HepG2 (cell line): ENCODE results near the gene ZFHX3. TPM values are rescaled to one million over a fixed set of nuclear protein-coding genes. Genes with fewer than 3 reads are reported as not detected.

Source experiments
- FOXJ3 ChIP-seq: sonication (generic); formaldehyde crosslinking; IDR thresholded peaks from 2 replicates; pipeline ENCODE4 v1.4.0; 2020; ENCODE audit warnings: missing genetic modification reagents, mild to moderate bottlenecking, borderline replicate concordance
- KLF16 ChIP-seq, 2 experiments: sonication (generic) in 1 of 2; formaldehyde crosslinking in 1 of 2; IDR thresholded peaks; 2 replicates each; pipeline versions ENCODE4 v1.6.1 to v1.8.0; 2016 to 2023; ENCODE audit warnings: missing genetic modification reagents in 2 of 2, missing compliant biosample characterization in 1 of 2
- MBNL3 ChIP-seq: fragments of 250-450 bp; sonication (Bioruptor Pico); conservative IDR thresholded peaks from 2 replicates; pipeline ENCODE4 v1.8.0; 2022; ENCODE audit warnings: mild to moderate bottlenecking, inconsistent platforms
- MLLT10 ChIP-seq: sonication (generic); formaldehyde crosslinking; IDR thresholded peaks from 2 replicates; pipeline ENCODE4 v1.4.0; 2020; ENCODE audit warnings: missing genetic modification reagents
- MYC ChIP-seq: sonication (generic); formaldehyde crosslinking; IDR thresholded peaks from 2 replicates; pipeline ENCODE4 v1.9.0; 2021; ENCODE audit warnings: missing genetic modification reagents, borderline replicate concordance
- NFATC3 ChIP-seq: sonication (generic); formaldehyde crosslinking; IDR thresholded peaks from 2 replicates; pipeline ENCODE4 v1.5.1; 2020; ENCODE audit warnings: mild to moderate bottlenecking, missing genetic modification reagents
- NFKBIZ ChIP-seq: IDR thresholded peaks from 2 replicates; pipeline ENCODE4 v1.6.1; 2018; ENCODE audit warnings: missing genetic modification reagents, missing compliant biosample characterization
- NR2C2 ChIP-seq: sonication (generic); formaldehyde crosslinking; IDR thresholded peaks from 2 replicates; pipeline ENCODE4 v1.4.0; 2020; ENCODE audit warnings: missing genetic modification reagents, mild to moderate bottlenecking, moderate library complexity, borderline replicate concordance
- RORA ChIP-seq: sonication (generic); formaldehyde crosslinking; IDR thresholded peaks from 2 replicates; pipeline ENCODE4 v1.5.0; 2020; ENCODE audit warnings: mild to moderate bottlenecking, missing genetic modification reagents, moderate library complexity
- THAP11 ChIP-seq: IDR thresholded peaks from 2 replicates; pipeline ENCODE4 v1.6.1; 2016; ENCODE audit warnings: missing biosample characterization, missing genetic modification reagents
- ZNF20 ChIP-seq: sonication (generic); formaldehyde crosslinking; IDR thresholded peaks from 2 replicates; pipeline ENCODE4 v1.4.0; 2020; ENCODE audit warnings: mild to moderate bottlenecking, moderate library complexity, missing genetic modification reagents
- ZNF251 ChIP-seq: sonication (generic); formaldehyde crosslinking; IDR thresholded peaks from 2 replicates; pipeline ENCODE4 v1.9.0; 2021; ENCODE audit warnings: mild to moderate bottlenecking, missing genetic modification reagents
- ZNF282 ChIP-seq: fragments of 450-650 bp; IDR thresholded peaks from 2 replicates; pipeline ENCODE4 v1.6.1; 2018; ENCODE audit not compliant: partially characterized antibody
- ZNF703 ChIP-seq: sonication (generic); formaldehyde crosslinking; IDR thresholded peaks from 2 replicates; pipeline ENCODE4 v1.5.1; 2020; ENCODE audit warnings: missing genetic modification reagents, mild to moderate bottlenecking, moderate library complexity, borderline replicate concordance
- ZNF841 ChIP-seq: sonication (generic); formaldehyde crosslinking; IDR thresholded peaks from 2 replicates; pipeline ENCODE4 v1.8.1; 2023; ENCODE audit warnings: missing genetic modification reagents, borderline replicate concordance
- polyA plus RNA-seq, 8 experiments: library from polyadenylated mRNA; depleted of rRNA in 3 of 8; stranded (reverse) in 7 of 8; unstranded in 1 of 8; fragments of >200 nt; fragmentation: Illumina TruSeq in 4 of 8; extraction: Trizol in 4 of 8; gene quantifications; 2 replicates each; pipeline versions ENCODE4 v1.2.1 to v1.2.3, GENCODE V29; 2011 to 2016; ENCODE audit warnings: low read depth in 4 of 8, missing spikeins in 1 of 8, mixed read lengths in 1 of 8; ENCODE audit not compliant: insufficient read depth in 1 of 8
- total RNA-seq, 5 experiments: library from RNA; depleted of rRNA; stranded (reverse); fragments of >200 nt; fragmentation: Illumina TruSeq; extraction: Trizol; gene quantifications; 2 replicates each; pipeline ENCODE4 v1.2.3, GENCODE V29; 2016; ENCODE audit warnings: low read depth in 1 of 5
- TF ChIP-seq, protein P1 (sequence below): sonication (generic); formaldehyde crosslinking; IDR thresholded peaks from 2 replicates; pipeline ENCODE4 v1.4.0; 2020; ENCODE audit warnings: missing genetic modification reagents, borderline replicate concordance
- TF ChIP-seq, protein P2 (sequence below): IDR thresholded peaks from 2 replicates; pipeline ENCODE4 v1.6.1; 2016; ENCODE audit warnings: mild to moderate bottlenecking, missing biosample characterization, missing genetic modification reagents
- TF ChIP-seq, protein P3 (sequence below): IDR thresholded peaks from 2 replicates; pipeline ENCODE4 v1.6.1; 2016
- TF ChIP-seq, protein P4 (sequence below): sonication (generic); formaldehyde crosslinking; IDR thresholded peaks from 2 replicates; pipeline ENCODE4 v1.8.0; 2022; ENCODE audit warnings: missing genetic modification reagents, mild to moderate bottlenecking, moderate library complexity, borderline replicate concordance

ZFHX3 gene
- total and polyA plus RNA-seq, 2 of the 13 experiments (the other 11 are each of a cell fraction or from before 2014, with no cell fraction given), result 5.0 to 6.0 TPM

DNA sequence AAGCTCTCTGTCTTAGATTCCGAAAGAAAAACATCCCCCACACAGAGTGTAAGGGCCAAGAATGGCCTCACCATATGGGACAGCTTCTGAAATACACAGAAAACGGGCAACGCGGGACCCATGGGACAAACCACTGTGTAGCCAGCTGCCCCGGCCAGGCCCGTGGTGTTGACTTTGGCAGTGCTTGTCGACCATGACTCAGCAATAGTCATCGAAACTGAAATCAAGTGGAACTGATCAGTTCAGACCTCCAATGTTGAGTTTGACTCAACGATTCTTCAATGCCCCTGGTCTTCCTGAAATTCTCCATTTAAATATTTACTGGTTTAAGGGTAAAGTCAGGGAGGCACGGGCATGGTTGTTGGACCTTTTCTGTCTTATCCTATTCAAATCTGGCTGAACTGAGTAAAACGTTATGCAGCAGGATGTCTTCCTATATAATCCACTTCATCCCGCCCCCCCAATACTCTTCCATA lies 27.5 kb downstream of the ZFHX3 start (continued):
- TF ChIP-seq, protein P1, sequence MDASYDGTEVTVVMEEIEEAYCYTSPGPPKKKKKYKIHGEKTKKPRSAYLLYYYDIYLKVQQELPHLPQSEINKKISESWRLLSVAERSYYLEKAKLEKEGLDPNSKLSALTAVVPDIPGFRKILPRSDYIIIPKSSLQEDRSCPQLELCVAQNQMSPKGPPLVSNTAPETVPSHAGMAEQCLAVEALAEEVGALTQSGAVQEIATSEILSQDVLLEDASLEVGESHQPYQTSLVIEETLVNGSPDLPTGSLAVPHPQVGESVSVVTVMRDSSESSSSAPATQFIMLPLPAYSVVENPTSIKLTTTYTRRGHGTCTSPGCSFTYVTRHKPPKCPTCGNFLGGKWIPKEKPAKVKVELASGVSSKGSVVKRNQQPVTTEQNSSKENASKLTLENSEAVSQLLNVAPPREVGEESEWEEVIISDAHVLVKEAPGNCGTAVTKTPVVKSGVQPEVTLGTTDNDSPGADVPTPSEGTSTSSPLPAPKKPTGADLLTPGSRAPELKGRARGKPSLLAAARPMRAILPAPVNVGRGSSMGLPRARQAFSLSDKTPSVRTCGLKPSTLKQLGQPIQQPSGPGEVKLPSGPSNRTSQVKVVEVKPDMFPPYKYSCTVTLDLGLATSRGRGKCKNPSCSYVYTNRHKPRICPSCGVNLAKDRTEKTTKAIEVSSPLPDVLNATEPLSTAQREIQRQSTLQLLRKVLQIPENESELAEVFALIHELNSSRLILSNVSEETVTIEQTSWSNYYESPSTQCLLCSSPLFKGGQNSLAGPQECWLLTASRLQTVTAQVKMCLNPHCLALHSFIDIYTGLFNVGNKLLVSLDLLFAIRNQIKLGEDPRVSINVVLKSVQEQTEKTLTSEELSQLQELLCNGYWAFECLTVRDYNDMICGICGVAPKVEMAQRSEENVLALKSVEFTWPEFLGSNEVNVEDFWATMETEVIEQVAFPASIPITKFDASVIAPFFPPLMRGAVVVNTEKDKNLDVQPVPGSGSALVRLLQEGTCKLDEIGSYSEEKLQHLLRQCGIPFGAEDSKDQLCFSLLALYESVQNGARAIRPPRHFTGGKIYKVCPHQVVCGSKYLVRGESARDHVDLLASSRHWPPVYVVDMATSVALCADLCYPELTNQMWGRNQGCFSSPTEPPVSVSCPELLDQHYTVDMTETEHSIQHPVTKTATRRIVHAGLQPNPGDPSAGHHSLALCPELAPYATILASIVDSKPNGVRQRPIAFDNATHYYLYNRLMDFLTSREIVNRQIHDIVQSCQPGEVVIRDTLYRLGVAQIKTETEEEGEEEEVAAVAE (CRISPR knock-in tag), result 0 out of 2 replicates have a peak, but pooled peaks have one; percentile 45
- TF ChIP-seq MLLT10 (CRISPR knock-in tag), result no peak
- TF ChIP-seq ZNF251 (CRISPR knock-in tag), result no peak
- TF ChIP-seq ZNF20, result no peak
- no peak for TF ChIP-seq ZNF282
- no peak for TF ChIP-seq ZNF703 (CRISPR knock-in tag)
- peak; percentile 33; the same call in 1 of the 2 replicates for TF ChIP-seq MYC (CRISPR knock-in tag)
- TF ChIP-seq, protein P2, sequence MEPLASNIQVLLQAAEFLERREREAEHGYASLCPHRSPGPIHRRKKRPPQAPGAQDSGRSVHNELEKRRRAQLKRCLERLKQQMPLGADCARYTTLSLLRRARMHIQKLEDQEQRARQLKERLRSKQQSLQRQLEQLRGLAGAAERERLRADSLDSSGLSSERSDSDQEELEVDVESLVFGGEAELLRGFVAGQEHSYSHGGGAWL (CRISPR knock-in tag), result no peak
- TF ChIP-seq NFATC3 (CRISPR knock-in tag), result 0 out of 2 replicates have a peak, but pooled peaks have one; percentile 39
- TF ChIP-seq THAP11, result peak; percentile 51; the same call in 1 of the 2 replicates
- peak in 1 of 2 experiments; percentile 58; a peak in 1 of 4 replicates for TF ChIP-seq KLF16 (CRISPR knock-in tag; IDR thresholded peaks at IDR 0.05)
- TF ChIP-seq NR2C2 (CRISPR knock-in tag), result no peak
- TF ChIP-seq, protein P3, sequence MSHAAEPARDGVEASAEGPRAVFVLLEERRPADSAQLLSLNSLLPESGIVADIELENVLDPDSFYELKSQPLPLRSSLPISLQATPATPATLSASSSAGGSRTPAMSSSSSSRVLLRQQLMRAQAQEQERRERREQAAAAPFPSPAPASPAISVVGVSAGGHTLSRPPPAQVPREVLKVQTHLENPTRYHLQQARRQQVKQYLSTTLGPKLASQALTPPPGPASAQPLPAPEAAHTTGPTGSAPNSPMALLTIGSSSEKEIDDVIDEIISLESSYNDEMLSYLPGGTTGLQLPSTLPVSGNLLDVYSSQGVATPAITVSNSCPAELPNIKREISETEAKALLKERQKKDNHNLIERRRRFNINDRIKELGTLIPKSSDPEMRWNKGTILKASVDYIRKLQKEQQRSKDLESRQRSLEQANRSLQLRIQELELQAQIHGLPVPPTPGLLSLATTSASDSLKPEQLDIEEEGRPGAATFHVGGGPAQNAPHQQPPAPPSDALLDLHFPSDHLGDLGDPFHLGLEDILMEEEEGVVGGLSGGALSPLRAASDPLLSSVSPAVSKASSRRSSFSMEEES, result no peak
- peak; percentile 62; the same call in 1 of the 2 replicates for TF ChIP-seq FOXJ3 (CRISPR knock-in tag)
- no peak for TF ChIP-seq RORA
- TF ChIP-seq NFKBIZ (CRISPR knock-in tag), result no peak
- TF ChIP-seq ZNF841 (CRISPR knock-in tag), result no peak
- no peak for TF ChIP-seq MBNL3 (CRISPR knock-in tag)
- TF ChIP-seq, protein P4, sequence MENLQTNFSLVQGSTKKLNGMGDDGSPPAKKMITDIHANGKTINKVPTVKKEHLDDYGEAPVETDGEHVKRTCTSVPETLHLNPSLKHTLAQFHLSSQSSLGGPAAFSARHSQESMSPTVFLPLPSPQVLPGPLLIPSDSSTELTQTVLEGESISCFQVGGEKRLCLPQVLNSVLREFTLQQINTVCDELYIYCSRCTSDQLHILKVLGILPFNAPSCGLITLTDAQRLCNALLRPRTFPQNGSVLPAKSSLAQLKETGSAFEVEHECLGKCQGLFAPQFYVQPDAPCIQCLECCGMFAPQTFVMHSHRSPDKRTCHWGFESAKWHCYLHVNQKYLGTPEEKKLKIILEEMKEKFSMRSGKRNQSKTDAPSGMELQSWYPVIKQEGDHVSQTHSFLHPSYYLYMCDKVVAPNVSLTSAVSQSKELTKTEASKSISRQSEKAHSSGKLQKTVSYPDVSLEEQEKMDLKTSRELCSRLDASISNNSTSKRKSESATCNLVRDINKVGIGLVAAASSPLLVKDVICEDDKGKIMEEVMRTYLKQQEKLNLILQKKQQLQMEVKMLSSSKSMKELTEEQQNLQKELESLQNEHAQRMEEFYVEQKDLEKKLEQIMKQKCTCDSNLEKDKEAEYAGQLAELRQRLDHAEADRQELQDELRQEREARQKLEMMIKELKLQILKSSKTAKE (CRISPR knock-in tag), result no peak
